Left renal pelvis (tissue), 4 donors: ENCODE measurements around the gene RBBP6. TPM values are rescaled to one million over a fixed set of nuclear protein-coding genes. Genes with fewer than 3 reads are reported as not detected.

ENCODE experiments used
- DNase-seq, 4 donors: peaks; one replicate each; pipeline ENCODE4 v3.0.0-alpha.2; 2013; ENCODE audit warnings: low read depth in 4 of 4, low spot score in 3 of 4
- polyA plus RNA-seq, 4 donors: library from polyadenylated mRNA; unstranded; fragments of 120-200 nt; gene quantifications; one replicate each; pipeline ENCODE4 v1.2.1, GENCODE V29; 2013; ENCODE audit not compliant: insufficient read length in 4 of 4

Gene RBBP6
- polyA plus RNA-seq, 4 donors = 72.4 to 82.0 (median 78.4) TPM

- no peak for DNase-seq
Measured at GRCh38 chr16:24524855-24525677, 14.3 kb upstream of the RBBP6 start.

GRCh38 chr16:24525970-24526559, 13.3 kb upstream of the RBBP6 start:
- no peak for DNase-seq

- DNase-seq = no peak
Measured at GRCh38 chr16:24526701-24527495, 12.5 kb upstream of the RBBP6 start.

- DNase-seq = no peak
Measured at GRCh38 chr16:24531166-24531565, 8.2 kb upstream of the RBBP6 start.

- no peak for DNase-seq
Measured at GRCh38 chr16:24534620-24535019, 4.7 kb upstream of the RBBP6 start.

- DNase-seq = no peak
Measured at GRCh38 chr16:24535827-24536226, 3.5 kb upstream of the RBBP6 start.

GRCh38 chr16:24536671-24537070, 2.7 kb upstream of the RBBP6 start:
- DNase-seq = no peak

- no peak for DNase-seq
Measured at GRCh38 chr16:24537474-24538337, 1.7 kb upstream of the RBBP6 start.

- DNase-seq = no peak
Measured at GRCh38 chr16:24538756-24539294, 541 bp upstream of the RBBP6 start.

GRCh38 chr16:24539850-24540601, 660 bp downstream of the RBBP6 start:
- peak in 2 of 4 donors; percentile 14 to 22 for DNase-seq

- peak in 2 of 4 donors; percentile 6 to 10 for DNase-seq
Measured at GRCh38 chr16:24540602-24541210, 1.3 kb downstream of the RBBP6 start.

GRCh38 chr16:24541233-24541933, 2.0 kb downstream of the RBBP6 start:
- no peak for DNase-seq

- no peak for DNase-seq
Measured at GRCh38 chr16:24543949-24544348, 4.6 kb downstream of the RBBP6 start.

GRCh38 chr16:24544640-24545039, 5.3 kb downstream of the RBBP6 start:
- no peak for DNase-seq

GRCh38 chr16:24550295-24550694, 10.9 kb downstream of the RBBP6 start:
- DNase-seq = no peak

GRCh38 chr16:24552705-24553246, 13.4 kb downstream of the RBBP6 start:
- DNase-seq = no peak

- DNase-seq = no peak
Measured at GRCh38 chr16:24553983-24554382, 14.6 kb downstream of the RBBP6 start.

- DNase-seq = no peak
Measured at GRCh38 chr16:24555346-24555872, 16.0 kb downstream of the RBBP6 start.
